H1 (cell line): ENCODE measurements around the gene TCF4. TPM values are rescaled to one million over a fixed set of nuclear protein-coding genes. Genes with fewer than 3 reads are reported as not detected.

Experiments used
- CTCF ChIA-PET: fragments of 300-600 bp; sonication (Branson Sonifier 250); formaldehyde crosslinking; loops from one replicate; lab custom pipeline; 2021; ENCODE audit not compliant: partially characterized antibody; lab: Charles Lee
- POLR2A ChIA-PET: fragments of 300-600 bp; sonication (Branson Sonifier 250); formaldehyde crosslinking; loops from one replicate; lab custom pipeline; 2021; ENCODE audit warnings: inconsistent platforms; ENCODE audit not compliant: partially characterized antibody; lab: Charles Lee
- DNase-seq, 2 experiments: peaks; one replicate each; pipeline versions ENCODE4 v3.0.0 to v3.0.0-alpha.2; 2010 to 2022; ENCODE audit warnings: low spot score in 2 of 2, low read depth in 1 of 2, mixed read lengths in 1 of 2
- FAIRE-seq: peaks from 2 replicates; lab custom pipeline; 2011; peaks lifted over from hg19 to GRCh38; lab: Jason Lieb, UNC
- H2AFZ ChIP-seq: 2 replicates; pipeline ENCODE4 v1.8.1; 2012; ENCODE audit warnings: low read length, inconsistent platforms
- H2AK5ac ChIP-seq: 2 replicates; pipeline ENCODE4 v1.6.1; 2013; ENCODE audit warnings: low read depth, low read length
- H2BK120ac ChIP-seq: replicated peaks from 2 replicates; pipeline ENCODE3; 2013; ENCODE audit warnings: low read depth, low read length, inconsistent platforms
- H2BK12ac ChIP-seq: 2 replicates; pipeline ENCODE4 v1.6.1; 2013; ENCODE audit warnings: low read depth, low read length
- H2BK15ac ChIP-seq: 2 replicates; pipeline ENCODE4 v1.6.1; 2013; ENCODE audit warnings: low read length
- H2BK20ac ChIP-seq: 2 replicates; pipeline ENCODE4 v1.6.1; 2013; ENCODE audit warnings: low read length
- H2BK5ac ChIP-seq: 2 replicates; pipeline ENCODE4 v1.6.1; 2013; ENCODE audit warnings: low read depth, low read length
- H3K14ac ChIP-seq: 2 replicates; pipeline ENCODE4 v1.6.1; 2013; ENCODE audit warnings: inconsistent platforms; ENCODE audit not compliant: insufficient read length
- H3K18ac ChIP-seq: 2 replicates; pipeline ENCODE4 v1.6.1; 2013; ENCODE audit warnings: low read length; ENCODE audit errors: extremely low read depth
- H3K23ac ChIP-seq: 2 replicates; pipeline ENCODE4 v1.6.1; 2013; ENCODE audit warnings: inconsistent platforms; ENCODE audit not compliant: insufficient read length
- H3K23me2 ChIP-seq: 2 replicates; pipeline ENCODE4 v1.6.1; 2013; ENCODE audit warnings: low read depth, low read length
- H3K27ac ChIP-seq: 2 replicates; pipeline ENCODE4 v1.6.1; 2011; ENCODE audit warnings: low read depth, low read length, inconsistent platforms
- H3K27me3 ChIP-seq, 4 experiments: replicated peaks in 1 of 4; 1 replicate in 1 of 4; 2 replicates in 3 of 4; pipeline versions ENCODE4 v1.6.1 to v1.8.1; 2011 to 2013; ENCODE audit warnings: low read length in 3 of 4, mild to moderate bottlenecking in 3 of 4, inconsistent platforms in 2 of 4, mixed read lengths in 2 of 4, moderate library complexity in 1 of 4; ENCODE audit not compliant: control insufficient read depth in 3 of 4, insufficient read depth in 3 of 4; ENCODE audit errors: extremely low read depth in 1 of 4
- H3K36me3 ChIP-seq, 4 experiments: 2 replicates each; pipeline versions ENCODE4 v1.6.1 to v1.8.1; 2011 to 2013; ENCODE audit warnings: mild to moderate bottlenecking in 4 of 4, low read length in 3 of 4, moderate library complexity in 2 of 4, control low read depth in 1 of 4, inconsistent platforms in 1 of 4; ENCODE audit not compliant: insufficient read depth in 4 of 4, control insufficient read depth in 2 of 4
- H3K4ac ChIP-seq: replicated peaks from 2 replicates; pipeline ENCODE3; 2013; ENCODE audit warnings: low read length, low read depth, mixed read lengths, inconsistent platforms; ENCODE audit not compliant: insufficient read length
- H3K4me1 ChIP-seq, 4 experiments: replicated peaks in 1 of 4; 1 replicate in 1 of 4; 2 replicates in 3 of 4; pipeline versions ENCODE4 v1.6.1 to v1.8.1; 2011 to 2013; ENCODE audit warnings: low read length in 3 of 4, inconsistent platforms in 2 of 4, mixed read lengths in 1 of 4; ENCODE audit not compliant: insufficient read depth in 4 of 4, control insufficient read depth in 3 of 4
- H3K4me2 ChIP-seq, 2 experiments: 2 replicates each; pipeline versions ENCODE4 v1.6.1 to v1.8.1; 2011 to 2013; ENCODE audit warnings: low read depth in 2 of 2, low read length in 2 of 2, control low read depth in 1 of 2, inconsistent platforms in 1 of 2, mild to moderate bottlenecking in 1 of 2; ENCODE audit not compliant: insufficient read depth in 1 of 2
- H3K4me3 ChIP-seq, 4 experiments: fragments of 200-600, 300-600 bp in 1 of 4; sonication (generic), shearing (Covaris generic), sonication (Bioruptor Twin) in 1 of 4; 2 replicates each; pipeline versions ENCODE4 v1.5.1 to v1.8.1; 2011 to 2016; ENCODE audit warnings: low read length in 4 of 4, low read depth in 3 of 4, control low read depth in 2 of 4, inconsistent platforms in 2 of 4, mild to moderate bottlenecking in 2 of 4, mixed read lengths in 1 of 4, moderate library complexity in 1 of 4; ENCODE audit not compliant: insufficient read depth in 2 of 4; ENCODE audit errors: extremely low read depth in 1 of 4
- H3K56ac ChIP-seq: replicated peaks from 2 replicates; pipeline ENCODE3; 2013; ENCODE audit warnings: low read depth, mild to moderate bottlenecking, mixed read lengths, low read length, inconsistent platforms; ENCODE audit not compliant: insufficient read length
- H3K79me1 ChIP-seq: 2 replicates; pipeline ENCODE4 v1.6.1; 2013; ENCODE audit warnings: low read depth, low read length, control low read depth
- H3K79me2 ChIP-seq, 2 experiments: 2 replicates each; pipeline versions ENCODE4 v1.6.1 to v1.8.1; 2012 to 2013; ENCODE audit warnings: low read length in 2 of 2, mild to moderate bottlenecking in 2 of 2, inconsistent platforms in 1 of 2; ENCODE audit not compliant: insufficient read depth in 2 of 2, control insufficient read depth in 1 of 2
- H3K9ac ChIP-seq, 4 experiments: replicated peaks in 1 of 4; 1 replicate in 1 of 4; 2 replicates in 3 of 4; pipeline versions ENCODE4 v1.6.1 to v1.8.1; 2011 to 2013; ENCODE audit warnings: low read depth in 3 of 4, low read length in 3 of 4, control low read depth in 2 of 4, mild to moderate bottlenecking in 2 of 4, moderate library complexity in 2 of 4, inconsistent platforms in 1 of 4; ENCODE audit errors: extremely low read depth in 1 of 4
- H3K9me3 ChIP-seq, 2 experiments: 2 replicates each; pipeline versions ENCODE4 v1.6.1 to v1.8.1; 2012 to 2013; ENCODE audit warnings: mild to moderate bottlenecking in 2 of 2, moderate library complexity in 2 of 2, control low read depth in 1 of 2, inconsistent platforms in 1 of 2, low read depth in 1 of 2, low read length in 1 of 2, mixed read lengths in 1 of 2; ENCODE audit not compliant: insufficient read depth in 2 of 2
- H4K20me1 ChIP-seq, 2 experiments: replicated peaks in 1 of 2; 2 replicates each; pipeline versions ENCODE3 to v1.8.1; 2011 to 2013; ENCODE audit warnings: inconsistent platforms in 2 of 2, low read length in 2 of 2, mild to moderate bottlenecking in 1 of 2; ENCODE audit not compliant: insufficient read depth in 2 of 2, control insufficient read depth in 1 of 2
- H4K5ac ChIP-seq: 2 replicates; pipeline ENCODE4 v1.6.1; 2013; ENCODE audit warnings: low read length, low read depth, mixed read lengths, inconsistent platforms; ENCODE audit not compliant: insufficient read length
- H4K8ac ChIP-seq: 2 replicates; pipeline ENCODE4 v1.8.0; 2013; ENCODE audit warnings: mild to moderate bottlenecking, moderate library complexity, low read length, inconsistent platforms; ENCODE audit not compliant: insufficient read depth; ENCODE audit errors: extremely low read depth
- H4K91ac ChIP-seq: replicated peaks from 2 replicates; pipeline ENCODE3; 2013; ENCODE audit warnings: low read length, mixed read lengths, inconsistent platforms; ENCODE audit not compliant: insufficient read length
- KDM5A ChIP-seq: fragments of 200-600 bp; IDR thresholded peaks from 2 replicates; pipeline ENCODE4 v1.7.1; 2012; ENCODE audit warnings: mild to moderate bottlenecking, low read length, inconsistent platforms, mixed read lengths
- YY1 ChIP-seq: IDR thresholded peaks from 2 replicates; pipeline ENCODE4 v1.6.1; 2011; ENCODE audit warnings: low read depth, mild to moderate bottlenecking, low read length
- WGBS, 2 experiments: shearing (Covaris generic) in 1 of 2; methylation state at CpG; one replicate each; pipeline versions ENCODE4 v1.1.6 to v1.1.7; 2013 to 2015; ENCODE audit warnings: low lambda C conversion rate in 2 of 2, mixed read lengths in 2 of 2, inconsistent platforms in 1 of 2, low coverage in 1 of 2, missing lambda C conversion rate in 1 of 2; ENCODE audit not compliant: insufficient replicate concordance in 2 of 2, insufficient coverage in 1 of 2, insufficient read length in 1 of 2; ENCODE audit errors: extremely low coverage in 1 of 2, missing lambda C conversion rate in 1 of 2; 5-methylcytosine and 5-hydroxymethylcytosine counted together
- polyA plus RNA-seq, 7 experiments: library from polyadenylated mRNA; depleted of rRNA in 3 of 7; stranded (reverse) in 5 of 7; unstranded in 2 of 7; fragments of >200 nt in 5 of 7; fragments of 200-250 nt in 2 of 7; gene quantifications; 1 replicate in 5 of 7; 2 replicates in 1 of 7; 4 replicates in 1 of 7; pipeline versions ENCODE4 v1.2.1 to v1.2.3, GENCODE V29; 2011 to 2013; ENCODE audit warnings: missing spikeins in 2 of 7, mixed read lengths in 2 of 7
- total RNA-seq: library from RNA; stranded (reverse); fragmentation: NEBNext Ultra II Directional; extraction: Animal tissue kit (Norgen Biotek cat#: 25700); gene quantifications from 2 replicates; pipeline ENCODE4 v1.2.1, GENCODE V29; 2021

Gene TCF4
- total and polyA plus RNA-seq, 2 of the 8 experiments (the other 6 are each of a cell fraction or from before 2014, with no cell fraction given), result 59.3 to 118 TPM

GRCh38 chr18:55369346-55369745 is 218.6 kb downstream of the TCF4 start:
- 86% methylated on average over 2 of the region's 2 CpGs; no CpG with 5 or more reads in 1 of the 2 experiments for WGBS, 2 experiments

More at GRCh38 chr18:55369346-55369745, 218.6 kb downstream of the TCF4 start:
- no peak overlapping the region for H2BK20ac ChIP-seq
- no peak overlapping the region for H2BK5ac ChIP-seq
- H4K8ac ChIP-seq, result no peak overlapping the region
- H3K79me1 ChIP-seq, result no peaks in the 10 kb centered on the region; the same call in 1 of the 2 replicates
- peaks cover 0 to 3% of the 10 kb centered on the region in 2 experiments for H4K20me1 ChIP-seq
- FAIRE-seq (no peak), DNase-seq (no peak)
- no peak overlapping the region for H3K9ac ChIP-seq
- no peak overlapping the region for H4K91ac ChIP-seq
- no peak overlapping the region for H2AK5ac ChIP-seq
- no peak overlapping the region for H2BK12ac ChIP-seq
- no peak overlapping the region for H2AFZ ChIP-seq
- H3K18ac ChIP-seq, result no peak overlapping the region
- H3K4me2 ChIP-seq, result no peak overlapping the region
- no peak overlapping the region for H3K56ac ChIP-seq
- H3K4ac ChIP-seq, result no peak overlapping the region
- H2BK120ac ChIP-seq, result no peak overlapping the region
- no peaks in the 10 kb centered on the region for H3K27me3 ChIP-seq
- CTCF ChIA-PET, result interaction anchor here (0.7 to 1.3 kb wide), 5 partner anchors 9 to 438 kb away, joined by 3 to 7 read pairs (median 3); no protein-coding TSS in a partner anchor
- TF ChIP-seq YY1, result no peak
- TF ChIP-seq KDM5A, result no peak
- H3K27ac ChIP-seq, result no peak overlapping the region
- H3K4me3 ChIP-seq, result no peak overlapping the region
- H3K23ac ChIP-seq, result no peak overlapping the region
- H2BK15ac ChIP-seq, result no peak overlapping the region
- no peak overlapping the region for H4K5ac ChIP-seq
- no peaks in the 10 kb centered on the region for H3K36me3 ChIP-seq
- no peaks in the 10 kb centered on the region for H3K9me3 ChIP-seq
- peaks cover 0 to 56% of the 10 kb centered on the region in 2 experiments; a peak in 2 of 4 replicates for H3K79me2 ChIP-seq
- H3K23me2 ChIP-seq, result no peaks in the 10 kb centered on the region
- POLR2A ChIA-PET, result no interaction called here
- H3K4me1 ChIP-seq, result peaks cover 0 to 5% (median 0%) of the 10 kb centered on the region in 4 experiments; a peak in 1 of 7 replicates
- no peak overlapping the region for H3K14ac ChIP-seq
